GM19240 (cell line): ENCODE data around the gene TRMT61B.

Experiments
- DNase-seq: peaks from one replicate; pipeline ENCODE4 v3.0.0; 2011; ENCODE audit warnings: low spot score; ENCODE audit not compliant: insufficient read length

Gene TRMT61B

DNA sequence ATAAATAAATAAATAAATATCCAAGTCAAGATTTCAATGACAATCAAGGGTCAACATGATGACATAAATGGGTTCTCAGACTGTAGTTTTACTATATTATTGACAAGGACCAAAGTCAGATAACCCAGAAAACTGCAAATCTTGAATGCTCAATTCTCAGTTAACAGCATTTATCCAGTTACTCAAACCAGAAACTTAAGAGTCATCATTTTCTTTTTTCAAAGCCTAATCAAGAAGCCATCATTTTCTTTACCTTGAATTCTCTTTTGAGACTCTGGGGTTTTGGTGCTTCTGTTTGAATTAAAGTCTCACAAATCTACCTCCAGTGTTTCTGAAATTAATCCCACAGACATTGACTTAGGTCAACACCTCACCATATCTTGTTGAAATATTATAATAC, 14.1 kb downstream of the TRMT61B start:
- no peak for DNase-seq

GRCh38 chr2:28855193-28855592, 14.9 kb downstream of the TRMT61B start:
- DNase-seq = no peak

- DNase-seq = no peak
Measured at GRCh38 chr2:28842042-28842441, 28.1 kb downstream of the TRMT61B start.

GRCh38 chr2:28838971-28839370, 31.1 kb downstream of the TRMT61B start:
- no peak for DNase-seq

DNA sequence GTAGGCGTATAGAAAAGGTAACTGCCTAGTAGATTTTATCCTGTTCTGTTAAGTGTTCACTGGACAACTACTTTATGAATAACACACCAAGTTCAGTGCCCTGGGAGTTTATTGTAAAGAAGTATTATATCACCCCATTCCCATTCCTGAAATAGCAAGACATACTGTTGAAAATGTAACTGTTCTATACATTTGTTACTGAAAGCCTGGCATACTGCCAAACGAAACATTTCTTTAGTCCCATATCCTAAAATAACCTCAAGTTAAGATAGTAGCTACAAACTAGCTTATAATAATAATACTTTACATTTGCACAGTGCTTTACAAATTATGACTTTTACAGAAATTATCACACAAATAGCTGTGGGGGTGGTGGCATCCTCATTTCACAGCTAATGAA, 34.3 kb downstream of the TRMT61B start:
- no peak for DNase-seq

GRCh38 chr2:28833740-28834470, 36.2 kb downstream of the TRMT61B start:
- no peak for DNase-seq

- DNase-seq = no peak
Measured at GRCh38 chr2:28828382-28828781, 41.7 kb downstream of the TRMT61B start.

DNA sequence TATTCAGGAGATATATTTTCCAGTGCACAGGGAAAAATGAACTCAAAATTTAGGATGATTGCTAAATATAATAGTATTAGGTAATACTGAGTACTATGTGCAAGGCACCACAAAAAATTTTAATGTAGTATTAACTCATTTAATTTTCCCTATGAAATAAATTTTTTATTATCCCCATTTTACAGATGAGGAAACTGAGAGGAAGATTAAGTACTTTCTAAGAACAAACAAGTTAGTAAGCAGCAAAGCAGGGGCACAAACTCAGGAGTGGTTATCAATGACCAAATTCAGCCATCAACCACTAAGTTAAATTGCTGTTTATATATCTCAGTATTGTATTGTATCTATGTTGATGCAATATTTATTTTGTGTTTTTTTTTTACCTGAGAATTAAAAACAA, 45.2 kb downstream of the TRMT61B start:
- DNase-seq = no peak

- no peak for DNase-seq
Measured at GRCh38 chr2:28824207-28824606, 45.9 kb downstream of the TRMT61B start.

DNA sequence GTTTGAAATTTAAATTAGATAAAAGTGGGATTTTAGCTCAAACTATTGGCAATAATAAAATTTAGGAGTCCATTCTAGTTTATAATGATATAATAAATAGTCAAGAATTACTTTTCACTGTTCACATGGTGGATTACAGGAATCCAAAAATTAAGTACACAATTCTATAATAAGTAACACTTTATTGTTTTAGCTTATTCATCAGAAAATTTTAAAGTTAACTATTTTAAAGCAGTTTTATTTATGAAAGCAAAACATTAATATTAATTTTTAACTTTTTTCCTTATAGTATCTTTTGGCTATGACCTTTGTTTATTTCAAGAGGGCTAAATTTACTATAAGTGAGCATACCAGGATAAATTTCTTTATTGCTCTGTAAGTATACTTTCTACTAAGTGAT, 48.1 kb downstream of the TRMT61B start:
- DNase-seq = no peak

DNA sequence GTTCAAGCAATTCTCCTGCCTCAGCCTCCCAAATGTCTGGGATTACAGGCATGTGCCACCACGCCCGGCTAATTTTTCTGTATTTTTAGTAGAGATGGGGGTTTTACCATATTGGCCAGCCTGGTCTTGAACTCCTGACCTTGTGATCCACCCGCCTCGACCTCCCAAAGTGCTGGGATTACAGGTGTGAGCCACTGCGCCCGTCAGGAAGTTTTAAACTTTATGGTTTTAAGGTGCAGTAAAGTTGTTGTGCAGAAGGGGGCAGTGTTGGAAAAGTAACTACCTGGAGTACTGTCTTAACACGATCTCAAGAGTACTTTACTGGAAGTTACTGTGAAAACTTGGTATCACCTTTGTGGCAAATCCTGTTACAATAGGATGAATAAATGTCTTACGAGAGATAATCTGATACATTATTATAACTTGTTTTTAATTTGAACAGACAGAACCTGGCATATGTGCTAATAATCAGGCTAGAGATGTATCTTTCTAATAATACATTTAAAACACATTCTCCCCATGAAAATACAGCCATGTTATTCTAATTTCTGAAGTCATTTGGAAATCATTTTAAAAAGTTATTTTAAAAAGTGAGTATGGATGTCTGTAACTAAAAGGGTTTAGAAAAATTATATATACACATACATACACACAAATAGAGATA, 48.7 kb downstream of the TRMT61B start:
- no peak for DNase-seq

DNA sequence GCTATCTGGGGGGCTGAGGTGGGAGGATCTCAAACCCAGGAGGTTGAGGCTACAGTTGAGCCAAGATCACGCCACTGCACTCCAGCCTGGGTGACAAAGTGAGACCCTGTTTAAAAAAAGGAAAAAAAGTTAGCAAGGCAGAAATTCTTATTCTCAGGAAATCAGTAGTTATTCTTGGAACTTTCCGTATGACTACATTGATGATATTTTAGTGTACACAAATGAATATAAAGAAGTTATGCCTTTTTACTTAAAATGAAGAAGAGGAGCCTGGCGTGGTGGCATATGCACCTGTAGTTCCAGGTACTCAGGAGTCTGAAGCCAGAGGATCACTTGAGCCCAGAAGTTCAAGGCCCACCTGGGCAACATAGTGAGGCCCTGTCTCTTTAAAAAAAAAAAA, 52.1 kb downstream of the TRMT61B start:
- no peak for DNase-seq

DNA sequence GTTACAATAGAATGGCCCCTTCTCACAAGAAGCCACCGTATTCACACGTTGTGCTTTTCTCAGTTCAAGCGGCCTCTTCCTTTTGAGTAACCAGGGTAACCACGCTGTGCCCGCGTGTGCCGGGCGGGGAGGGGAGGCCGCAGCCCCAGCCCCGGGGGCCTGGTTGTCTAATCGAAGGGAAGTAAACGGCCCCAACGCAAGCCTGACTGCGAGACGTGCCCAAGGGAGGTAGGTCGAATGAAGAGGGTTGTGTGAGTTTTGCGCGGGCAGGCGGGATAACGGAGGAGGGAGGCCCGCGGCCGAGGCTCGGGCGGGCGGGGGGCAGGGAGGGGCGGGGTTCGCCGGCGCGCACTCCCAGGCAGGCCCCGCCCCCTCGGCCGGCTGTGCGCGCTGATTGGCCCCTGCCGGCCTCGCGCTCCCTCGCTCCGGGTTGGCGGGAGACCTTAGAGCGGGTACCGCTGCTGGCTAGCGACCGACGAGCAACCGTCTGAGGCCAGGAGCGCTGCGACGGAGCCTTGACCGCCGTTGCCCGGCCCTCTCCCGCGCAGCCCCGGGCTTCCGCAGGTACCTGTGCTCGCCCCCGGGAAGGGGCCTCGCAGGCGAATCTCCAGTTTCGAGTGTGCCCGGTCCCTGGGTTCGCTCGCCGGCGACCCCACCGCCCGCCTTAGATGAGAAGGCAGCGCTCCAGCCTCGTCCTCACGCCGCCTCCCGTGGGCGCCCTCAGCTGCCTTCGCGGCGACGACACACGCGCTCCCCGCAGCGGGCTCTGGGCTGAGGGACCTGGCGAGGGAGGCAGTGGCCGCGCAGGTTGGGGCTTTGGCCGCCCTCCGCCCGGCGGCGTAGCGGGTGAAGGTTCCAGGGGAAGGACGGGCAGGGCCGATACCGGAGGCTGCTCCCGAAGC, 59.5 kb downstream of the TRMT61B start, which contains the start of gene SPDYA:
SPDYA (plus strand) TSS at position 451 of the 902 bp plus-strand sequence. CDS start 5,181 bp downstream, outside the sequence.
- DNase-seq = peak; percentile 26

DNA sequence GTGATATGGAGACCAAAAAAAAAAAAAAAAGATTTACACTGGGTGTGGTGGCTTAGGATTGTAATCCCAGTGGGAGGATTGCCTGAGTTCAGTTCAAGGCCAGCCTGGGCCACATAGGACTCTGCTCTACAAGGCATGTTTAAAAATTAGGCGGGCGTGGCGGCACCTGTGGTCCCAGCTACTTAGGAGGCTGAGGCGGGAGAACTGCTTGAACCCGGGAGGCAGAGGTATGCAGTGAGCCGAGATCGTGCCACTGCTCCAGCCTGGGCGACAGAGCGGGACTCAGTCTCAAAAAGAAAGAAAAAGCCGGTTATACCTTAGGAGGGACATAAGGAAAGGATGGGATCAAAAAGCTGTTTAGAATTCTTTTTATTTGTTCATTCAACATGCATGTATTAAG, 60.2 kb downstream of the TRMT61B start:
- DNase-seq = no peak

DNA sequence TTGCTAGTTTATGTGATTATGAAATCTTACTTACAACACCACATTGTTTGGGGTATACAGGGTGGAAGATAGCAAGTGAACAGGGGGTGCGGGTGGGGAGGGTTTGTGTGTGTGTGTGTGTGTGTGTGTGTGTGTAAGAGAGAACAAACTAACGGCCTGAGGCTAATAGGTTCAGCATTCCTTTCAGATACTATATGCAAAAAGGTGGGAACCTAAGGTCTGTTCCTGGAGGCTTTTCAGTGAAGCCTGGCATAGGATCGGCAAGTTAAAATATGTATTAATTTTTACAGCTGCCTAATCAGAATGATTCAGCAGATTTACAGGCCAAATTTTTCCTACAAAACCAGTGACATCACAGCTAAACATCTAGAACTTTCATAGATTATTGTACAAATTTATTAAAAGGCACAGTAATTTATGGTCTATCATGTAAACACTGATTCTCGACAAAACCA, 67.1 kb downstream of the TRMT61B start:
- no peak for DNase-seq

DNA sequence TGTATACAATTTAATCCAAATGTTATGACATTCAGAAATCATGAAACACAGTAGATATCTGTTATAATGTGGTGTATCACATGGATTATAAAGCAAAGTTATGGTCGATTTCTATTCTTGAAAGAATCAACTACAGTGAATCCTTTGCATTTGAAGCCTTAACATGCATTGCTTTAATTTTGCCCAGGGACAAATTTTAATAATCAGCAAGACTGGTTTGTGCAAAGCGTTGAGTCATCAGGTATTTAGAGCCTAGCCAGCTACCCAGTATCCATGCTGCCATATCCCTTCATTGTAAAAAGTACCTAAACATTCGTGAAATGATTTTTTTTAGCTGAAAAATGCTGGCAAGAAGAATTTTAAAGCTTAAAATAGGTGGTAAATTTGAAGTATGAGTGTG, 68.4 kb downstream of the TRMT61B start:
- no peak for DNase-seq
